ENCODE measurements around the gene HNRNPA3. TPM values are rescaled to one million over a fixed set of nuclear protein-coding genes. Genes with fewer than 3 reads are reported as not detected.

Gene HNRNPA3
- total and polyA plus RNA-seq, 2 of the 13 experiments (the other 11 are each of a cell fraction or from before 2014, with no cell fraction given) = 73.3 to 97.7 TPM

GRCh38 chr2:177255227-177255601, 42.6 kb downstream of the HNRNPA3 start (continued):
- no peak for TF ChIP-seq ZBTB1 (CRISPR knock-in tag; IDR thresholded peaks at IDR 0.05; ENCODE audit: borderline replicate concordance)
- TF ChIP-seq ZNF512 (CRISPR knock-in tag; IDR thresholded peaks at IDR 0.05) = no peak; the same call in 1 of the 2 replicates
- no peak for TF ChIP-seq ZFP37 (CRISPR knock-in tag; IDR thresholded peaks at IDR 0.05; ENCODE audit: borderline replicate concordance)
- no peak for TF ChIP-seq MZF1 (CRISPR knock-in tag; IDR thresholded peaks at IDR 0.05; ENCODE audit: borderline replicate concordance)
- TF ChIP-seq, protein P1, sequence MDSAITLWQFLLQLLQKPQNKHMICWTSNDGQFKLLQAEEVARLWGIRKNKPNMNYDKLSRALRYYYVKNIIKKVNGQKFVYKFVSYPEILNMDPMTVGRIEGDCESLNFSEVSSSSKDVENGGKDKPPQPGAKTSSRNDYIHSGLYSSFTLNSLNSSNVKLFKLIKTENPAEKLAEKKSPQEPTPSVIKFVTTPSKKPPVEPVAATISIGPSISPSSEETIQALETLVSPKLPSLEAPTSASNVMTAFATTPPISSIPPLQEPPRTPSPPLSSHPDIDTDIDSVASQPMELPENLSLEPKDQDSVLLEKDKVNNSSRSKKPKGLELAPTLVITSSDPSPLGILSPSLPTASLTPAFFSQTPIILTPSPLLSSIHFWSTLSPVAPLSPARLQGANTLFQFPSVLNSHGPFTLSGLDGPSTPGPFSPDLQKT (CRISPR knock-in tag; IDR thresholded peaks at IDR 0.05; ENCODE audit: borderline replicate concordance) = no peak
- 0 out of 2 replicates have a peak, but pooled peaks have one; percentile 59 for TF ChIP-seq GTF3A (CRISPR knock-in tag; conservative IDR thresholded peaks at IDR 0.05)
- TF ChIP-seq, protein P2, sequence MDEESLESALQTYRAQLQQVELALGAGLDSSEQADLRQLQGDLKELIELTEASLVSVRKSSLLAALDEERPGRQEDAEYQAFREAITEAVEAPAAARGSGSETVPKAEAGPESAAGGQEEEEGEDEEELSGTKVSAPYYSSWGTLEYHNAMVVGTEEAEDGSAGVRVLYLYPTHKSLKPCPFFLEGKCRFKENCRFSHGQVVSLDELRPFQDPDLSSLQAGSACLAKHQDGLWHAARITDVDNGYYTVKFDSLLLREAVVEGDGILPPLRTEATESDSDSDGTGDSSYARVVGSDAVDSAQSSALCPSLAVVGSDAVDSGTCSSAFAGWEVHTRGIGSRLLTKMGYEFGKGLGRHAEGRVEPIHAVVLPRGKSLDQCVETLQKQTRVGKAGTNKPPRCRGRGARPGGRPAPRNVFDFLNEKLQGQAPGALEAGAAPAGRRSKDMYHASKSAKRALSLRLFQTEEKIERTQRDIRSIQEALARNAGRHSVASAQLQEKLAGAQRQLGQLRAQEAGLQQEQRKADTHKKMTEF (CRISPR knock-in tag; IDR thresholded peaks at IDR 0.05) = no peak
- TF ChIP-seq, protein P3, sequence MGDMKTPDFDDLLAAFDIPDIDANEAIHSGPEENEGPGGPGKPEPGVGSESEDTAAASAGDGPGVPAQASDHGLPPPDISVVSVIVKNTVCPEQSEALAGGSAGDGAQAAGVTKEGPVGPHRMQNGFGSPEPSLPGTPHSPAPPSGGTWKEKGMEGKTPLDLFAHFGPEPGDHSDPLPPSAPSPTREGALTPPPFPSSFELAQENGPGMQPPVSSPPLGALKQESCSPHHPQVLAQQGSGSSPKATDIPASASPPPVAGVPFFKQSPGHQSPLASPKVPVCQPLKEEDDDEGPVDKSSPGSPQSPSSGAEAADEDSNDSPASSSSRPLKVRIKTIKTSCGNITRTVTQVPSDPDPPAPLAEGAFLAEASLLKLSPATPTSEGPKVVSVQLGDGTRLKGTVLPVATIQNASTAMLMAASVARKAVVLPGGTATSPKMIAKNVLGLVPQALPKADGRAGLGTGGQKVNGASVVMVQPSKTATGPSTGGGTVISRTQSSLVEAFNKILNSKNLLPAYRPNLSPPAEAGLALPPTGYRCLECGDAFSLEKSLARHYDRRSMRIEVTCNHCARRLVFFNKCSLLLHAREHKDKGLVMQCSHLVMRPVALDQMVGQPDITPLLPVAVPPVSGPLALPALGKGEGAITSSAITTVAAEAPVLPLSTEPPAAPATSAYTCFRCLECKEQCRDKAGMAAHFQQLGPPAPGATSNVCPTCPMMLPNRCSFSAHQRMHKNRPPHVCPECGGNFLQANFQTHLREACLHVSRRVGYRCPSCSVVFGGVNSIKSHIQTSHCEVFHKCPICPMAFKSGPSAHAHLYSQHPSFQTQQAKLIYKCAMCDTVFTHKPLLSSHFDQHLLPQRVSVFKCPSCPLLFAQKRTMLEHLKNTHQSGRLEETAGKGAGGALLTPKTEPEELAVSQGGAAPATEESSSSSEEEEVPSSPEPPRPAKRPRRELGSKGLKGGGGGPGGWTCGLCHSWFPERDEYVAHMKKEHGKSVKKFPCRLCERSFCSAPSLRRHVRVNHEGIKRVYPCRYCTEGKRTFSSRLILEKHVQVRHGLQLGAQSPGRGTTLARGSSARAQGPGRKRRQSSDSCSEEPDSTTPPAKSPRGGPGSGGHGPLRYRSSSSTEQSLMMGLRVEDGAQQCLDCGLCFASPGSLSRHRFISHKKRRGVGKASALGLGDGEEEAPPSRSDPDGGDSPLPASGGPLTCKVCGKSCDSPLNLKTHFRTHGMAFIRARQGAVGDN (CRISPR knock-in tag; IDR thresholded peaks at IDR 0.05) = no peak
- TF ChIP-seq GRHL1 (CRISPR knock-in tag; conservative IDR thresholded peaks at IDR 0.05) = no peak
- 0 out of 2 replicates have a peak, but pooled peaks have one; percentile 32 for TF ChIP-seq ZNF230 (CRISPR knock-in tag; IDR thresholded peaks at IDR 0.05)
- no peak for TF ChIP-seq FOXK1 (CRISPR knock-in tag; IDR thresholded peaks at IDR 0.05; ENCODE audit: borderline replicate concordance, low read depth)
- TF ChIP-seq ARNTL (CRISPR knock-in tag; IDR thresholded peaks at IDR 0.05) = peak; percentile 40; the same call in 1 of the 2 replicates
- no peak for TF ChIP-seq FOSL2 (CRISPR knock-in tag; IDR thresholded peaks at IDR 0.05)
- TF ChIP-seq CHD4 (IDR thresholded peaks at IDR 0.05; ENCODE audit: borderline replicate concordance, low read length) = no peak
- no peak for TF ChIP-seq ZNF33A (CRISPR knock-in tag; IDR thresholded peaks at IDR 0.05; ENCODE audit: borderline replicate concordance)

Measured in HepG2 (cell line).